ENCODE results near the gene WASHC4. TPM values are rescaled to one million over a fixed set of nuclear protein-coding genes. Genes with fewer than 3 reads are reported as not detected.

Gene WASHC4
- total and polyA plus RNA-seq, 10 of the 15 experiments (the other 5 are each of a cell fraction or from before 2014, with no cell fraction given), result 16.0 to 50.6 (median 34.0) TPM

DNA sequence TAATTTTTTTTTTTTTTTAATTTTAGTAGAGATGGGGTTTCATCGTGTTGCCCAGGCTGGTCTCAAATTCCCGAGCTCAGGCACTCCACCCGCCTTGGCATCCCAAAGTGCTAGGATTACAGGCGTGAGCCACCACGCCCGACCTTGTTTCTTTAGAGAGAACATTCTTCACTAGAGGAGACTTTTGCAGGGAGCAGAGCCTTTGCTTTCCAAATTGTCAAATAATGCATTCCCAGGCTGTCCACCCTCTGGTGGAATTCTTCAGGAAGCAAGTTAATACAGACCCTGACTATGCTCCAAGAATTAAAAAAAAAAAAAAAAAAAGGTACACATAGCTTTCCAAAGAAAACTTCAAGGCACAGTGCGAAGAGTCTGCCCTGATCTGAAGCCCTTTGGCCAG lies 30.1 kb upstream of the WASHC4 start:
- FAIRE-seq, result no peak

More for the DNA sequence above, 30.1 kb upstream of the WASHC4 start:
- in situ Hi-C loops (cut with MboI), result no loop called here
- H3K4me2 ChIP-seq (ENCODE audit: control insufficient read depth, insufficient read depth), result no peak overlapping the region
- no TSS peak for BruUV-seq (replicated peaks)
- no peaks in the 10 kb centered on the region for H3K4me1 ChIP-seq (ENCODE audit: control insufficient read depth, insufficient read depth, low read length)
- SMC1A ChIA-PET (ENCODE audit: uncharacterized antibody, unreplicated experiment), result interaction anchor here (1.4 kb wide), 1 partner anchor 13 kb away, joined by 3 read pairs; no protein-coding TSS in a partner anchor
- no peak overlapping the region for H3K9ac ChIP-seq (ENCODE audit: control insufficient read depth, insufficient read depth, low read length)
- H3K9me3 ChIP-seq (replicated peaks; ENCODE audit: control insufficient read depth, insufficient read depth, low read length), result no peaks in the 10 kb centered on the region
- no peak overlapping the region for H3K27ac ChIP-seq (ENCODE audit: control insufficient read depth, insufficient read depth)
- no peak overlapping the region for H3K4me3 ChIP-seq
- H3K36me3 ChIP-seq (ENCODE audit: control insufficient read depth in 2 of 2, insufficient read depth in 2 of 2, low read length in 1 of 2), result no peaks in the 10 kb centered on the region
- H3K27me3 ChIP-seq (replicated peaks in 1 of 2; ENCODE audit: control insufficient read depth in 2 of 2, insufficient read depth in 2 of 2, low read length in 1 of 2), result no peaks in the 10 kb centered on the region
- RAD21 ChIA-PET (ENCODE audit: unreplicated experiment), result interaction anchor here (0.7 kb wide), 2 partner anchors 22 to 274 kb away, joined by 3 read pairs; no protein-coding TSS in a partner anchor
- TF ChIP-seq NRF1 (conservative IDR thresholded peaks at IDR 0.05; ENCODE audit: low read depth, low read length) (no peak), POLR2A (IDR thresholded peaks at IDR 0.05; ENCODE audit: low read depth, low read length) (no peak), NFXL1 (IDR thresholded peaks at IDR 0.05; ENCODE audit: borderline replicate concordance) (no peak), NFYA (IDR thresholded peaks at IDR 0.05; ENCODE audit: borderline replicate concordance, low read depth, low read length) (no peak), RUNX3 (IDR thresholded peaks at IDR 0.05; ENCODE audit: low read length) (no peak), RAD51 (IDR thresholded peaks at IDR 0.05) (no peak), KAT2A (conservative IDR thresholded peaks at IDR 0.05; ENCODE audit: control insufficient read depth, low read depth, low read length) (no peak), IRF4 (IDR thresholded peaks at IDR 0.05; ENCODE audit: low read depth, low read length) (no peak), FOXK2 (IDR thresholded peaks at IDR 0.05) (no peak), STAT1 (conservative IDR thresholded peaks at IDR 0.05) (no peak), E2F4 (IDR thresholded peaks at IDR 0.05; ENCODE audit: low read depth, low read length) (no peak), MAX (IDR thresholded peaks at IDR 0.05; ENCODE audit: low read depth, low read length) (no peak), CBX5 (IDR thresholded peaks at IDR 0.05; ENCODE audit: low read depth) (no peak)
- TF ChIP-seq, protein P1, sequence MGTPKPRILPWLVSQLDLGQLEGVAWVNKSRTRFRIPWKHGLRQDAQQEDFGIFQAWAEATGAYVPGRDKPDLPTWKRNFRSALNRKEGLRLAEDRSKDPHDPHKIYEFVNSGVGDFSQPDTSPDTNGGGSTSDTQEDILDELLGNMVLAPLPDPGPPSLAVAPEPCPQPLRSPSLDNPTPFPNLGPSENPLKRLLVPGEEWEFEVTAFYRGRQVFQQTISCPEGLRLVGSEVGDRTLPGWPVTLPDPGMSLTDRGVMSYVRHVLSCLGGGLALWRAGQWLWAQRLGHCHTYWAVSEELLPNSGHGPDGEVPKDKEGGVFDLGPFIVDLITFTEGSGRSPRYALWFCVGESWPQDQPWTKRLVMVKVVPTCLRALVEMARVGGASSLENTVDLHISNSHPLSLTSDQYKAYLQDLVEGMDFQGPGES (IDR thresholded peaks at IDR 0.05), result no peak
- H4K20me1 ChIP-seq (ENCODE audit: control insufficient read depth, insufficient read depth), result no peaks in the 10 kb centered on the region
- CTCF ChIA-PET, result no interaction called here
- ATAC-seq (no peak), DNase-seq (ENCODE audit: low read depth, low spot score) (no peak)
- POLR2A ChIA-PET, result no interaction called here
- intact Hi-C loops (cut with micrococcal nuclease; ENCODE audit: unreplicated experiment), result no loop called here
- H2AFZ ChIP-seq (ENCODE audit: control insufficient read depth, low read depth, low read length), result no peak overlapping the region
- H3K79me2 ChIP-seq (ENCODE audit: control insufficient read depth, insufficient read depth, low read length), result no peaks in the 10 kb centered on the region
- 88% methylated on average over 7 of the region's 7 CpGs for WGBS (ENCODE audit: insufficient coverage, insufficient replicate concordance, low lambda C conversion rate, missing lambda C conversion rate)
